Activated naive CD4-positive, alpha-beta T cell treated with anti-CD3 and anti-CD28 coated beads, Interleukin-2, amount 50 U/mL, for 16 hours (primary cell): Measurements from ENCODE around the gene LRRFIP2.
A peak's percentile ranks its signal among the peaks of the same experiment; 100 is the strongest.
"Not testable (repeated sequence)": the region's sequence is repeated elsewhere in the genome, so short reads cannot be mapped to it uniquely, and the experiment has no call there.

Experiments used
- DNase-seq: peaks from one replicate; pipeline ENCODE4 v3.0.0-alpha.2; 2020

Gene LRRFIP2

GRCh38 chr3:37140899-37141541, 33.4 kb downstream of the LRRFIP2 start:
- no peak for DNase-seq

GRCh38 chr3:37139567-37140052, 34.8 kb downstream of the LRRFIP2 start:
- no peak for DNase-seq

GRCh38 chr3:37138816-37139215, 35.6 kb downstream of the LRRFIP2 start:
- DNase-seq: no peak

GRCh38 chr3:37137516-37137915, 36.9 kb downstream of the LRRFIP2 start:
- no peak for DNase-seq

- DNase-seq: no peak
These were observed 38.3 kb downstream of the LRRFIP2 start for GRCh38 chr3:37136067-37136466.

- no peak for DNase-seq
These were observed 38.8 kb downstream of the LRRFIP2 start for GRCh38 chr3:37135561-37135960.

- DNase-seq: no peak
These were observed 42.0 kb downstream of the LRRFIP2 start for GRCh38 chr3:37132334-37132733.

- DNase-seq: no peak
These were observed 42.6 kb downstream of the LRRFIP2 start for GRCh38 chr3:37131860-37132144.

GRCh38 chr3:37130984-37131859, 43.2 kb downstream of the LRRFIP2 start:
- no peak for DNase-seq

GRCh38 chr3:37130448-37130847, 43.9 kb downstream of the LRRFIP2 start:
- DNase-seq: no peak

- no peak for DNase-seq
These were observed 44.5 kb downstream of the LRRFIP2 start for GRCh38 chr3:37129871-37130270.

- no peak for DNase-seq
These were observed 47.0 kb downstream of the LRRFIP2 start for GRCh38 chr3:37127340-37127739.

- DNase-seq: no peak
These were observed 47.5 kb downstream of the LRRFIP2 start for GRCh38 chr3:37126856-37127255.

GRCh38 chr3:37125195-37126073, 48.9 kb downstream of the LRRFIP2 start:
- DNase-seq: no peak

- DNase-seq: no peak
These were observed 49.9 kb downstream of the LRRFIP2 start for GRCh38 chr3:37124435-37124834.

GRCh38 chr3:37123292-37123691, 51.1 kb downstream of the LRRFIP2 start:
- DNase-seq: no peak

- not testable (repeated sequence) for DNase-seq
These were observed 52.3 kb downstream of the LRRFIP2 start for GRCh38 chr3:37122069-37122468.

- no peak for DNase-seq
These were observed 56.2 kb downstream of the LRRFIP2 start for GRCh38 chr3:37118163-37118562.

GRCh38 chr3:37117548-37117947, 56.8 kb downstream of the LRRFIP2 start:
- DNase-seq: no peak

GRCh38 chr3:37116998-37117397, 57.4 kb downstream of the LRRFIP2 start:
- no peak for DNase-seq

- no peak for DNase-seq
These were observed 58.9 kb downstream of the LRRFIP2 start for GRCh38 chr3:37115446-37115845.

- peak; percentile 24 for DNase-seq
These were observed 59.9 kb downstream of the LRRFIP2 start for GRCh38 chr3:37114251-37115145.
